Neural progenitor cell (in vitro differentiated cells): ENCODE results near the gene SLC4A7. TPM values are rescaled to one million over a fixed set of nuclear protein-coding genes. Genes with fewer than 3 reads are reported as not detected.

Experiments
- DNase-seq: peaks from one replicate; pipeline ENCODE4 v3.0.0-alpha.2; 2016; ENCODE audit warnings: low spot score
- H2AFZ ChIP-seq: fragments of 200-600 bp; sonication (generic); replicated peaks from 2 replicates; pipeline ENCODE4 v1.6.1; 2016; ENCODE audit warnings: antibody characterized with exemption
- H3F3A ChIP-seq: fragments of 200-600 bp; sonication (generic); 2 replicates; pipeline ENCODE4 v1.6.1; 2016; ENCODE audit warnings: antibody characterized with exemption, low read depth
- H3K27ac ChIP-seq: fragments of 200-600 bp; sonication (generic); 2 replicates; pipeline ENCODE4 v1.5.1; 2016; ENCODE audit warnings: mild to moderate bottlenecking
- H3K27me3 ChIP-seq: fragments of 200-600 bp; sonication (generic); 2 replicates; pipeline ENCODE4 v1.6.1; 2016; ENCODE audit warnings: mild to moderate bottlenecking, moderate library complexity
- H3K36me3 ChIP-seq: fragments of 200-600 bp; sonication (generic); 2 replicates; pipeline ENCODE4 v1.5.1; 2016
- H3K4me1 ChIP-seq: fragments of 200-600 bp; sonication (generic); 2 replicates; pipeline ENCODE4 v1.6.1; 2016; ENCODE audit warnings: mixed run types
- H3K4me2 ChIP-seq: fragments of 200-600 bp; sonication (generic); 2 replicates; pipeline ENCODE4 v1.6.1; 2016
- H3K4me3 ChIP-seq: fragments of 200-600 bp; sonication (generic); 2 replicates; pipeline ENCODE4 v1.5.1; 2016
- H3K79me2 ChIP-seq: fragments of 200-600 bp; sonication (generic); 2 replicates; pipeline ENCODE4 v1.6.1; 2016; ENCODE audit warnings: low read depth
- H3K9ac ChIP-seq: fragments of 200-600 bp; sonication (generic); 2 replicates; pipeline ENCODE4 v1.6.1; 2016
- H3K9me3 ChIP-seq: fragments of 200-600 bp; sonication (generic); 2 replicates; pipeline ENCODE4 v1.5.1; 2016; ENCODE audit warnings: low read depth
- H4K20me1 ChIP-seq: fragments of 200-600 bp; sonication (generic); 2 replicates; pipeline ENCODE4 v1.6.1; 2016; ENCODE audit warnings: low read depth
- H3K27ac Mint-ChIP-seq: 3 replicates; pipeline ENCODE4 v1.8.0; 2021; ENCODE audit warnings: mixed read lengths
- H3K27me3 Mint-ChIP-seq: 2 replicates; pipeline ENCODE4 v1.8.0; 2022; ENCODE audit warnings: low read depth, mild to moderate bottlenecking, inconsistent platforms, moderate library complexity, mixed read lengths; ENCODE audit not compliant: insufficient read depth
- H3K36me3 Mint-ChIP-seq: 3 replicates; pipeline ENCODE4 v1.8.0; 2021; ENCODE audit warnings: mixed read lengths
- H3K4me1 Mint-ChIP-seq: 3 replicates; pipeline ENCODE4 v1.8.0; 2021; ENCODE audit warnings: mixed read lengths
- H3K4me3 Mint-ChIP-seq: 3 replicates; pipeline ENCODE4 v1.8.0; 2021; ENCODE audit warnings: mild to moderate bottlenecking, moderate library complexity, mixed read lengths
- H3K9me3 Mint-ChIP-seq: 3 replicates; pipeline ENCODE4 v1.8.0; 2020; ENCODE audit warnings: mixed read lengths
- EZH2 ChIP-seq: fragments of 200-600 bp; sonication (generic); IDR thresholded peaks from 2 replicates; pipeline ENCODE4 v1.6.1; 2017; ENCODE audit warnings: antibody characterized with exemption, mild to moderate bottlenecking, moderate library complexity
- EZH2phosphoT487 ChIP-seq: fragments of 200-600 bp; sonication (generic); IDR thresholded peaks from 2 replicates; pipeline ENCODE4 v1.6.1; 2017; ENCODE audit warnings: antibody characterized with exemption
- total RNA-seq: library from RNA; depleted of rRNA; stranded (reverse); fragments of >200 nt; gene quantifications from 2 replicates; pipeline ENCODE4 v1.2.3, GENCODE V29; 2015; ENCODE audit warnings: low replicate concordance
- TF ChIP-seq, protein P1 (sequence below): fragments of 200-600 bp; sonication (generic); IDR thresholded peaks from 2 replicates; pipeline ENCODE4 v1.5.1; 2017; ENCODE audit warnings: antibody characterized with exemption, mild to moderate bottlenecking

SLC4A7 gene
- total RNA-seq, 1 donor from 2014 or later: 114 TPM

DNA sequence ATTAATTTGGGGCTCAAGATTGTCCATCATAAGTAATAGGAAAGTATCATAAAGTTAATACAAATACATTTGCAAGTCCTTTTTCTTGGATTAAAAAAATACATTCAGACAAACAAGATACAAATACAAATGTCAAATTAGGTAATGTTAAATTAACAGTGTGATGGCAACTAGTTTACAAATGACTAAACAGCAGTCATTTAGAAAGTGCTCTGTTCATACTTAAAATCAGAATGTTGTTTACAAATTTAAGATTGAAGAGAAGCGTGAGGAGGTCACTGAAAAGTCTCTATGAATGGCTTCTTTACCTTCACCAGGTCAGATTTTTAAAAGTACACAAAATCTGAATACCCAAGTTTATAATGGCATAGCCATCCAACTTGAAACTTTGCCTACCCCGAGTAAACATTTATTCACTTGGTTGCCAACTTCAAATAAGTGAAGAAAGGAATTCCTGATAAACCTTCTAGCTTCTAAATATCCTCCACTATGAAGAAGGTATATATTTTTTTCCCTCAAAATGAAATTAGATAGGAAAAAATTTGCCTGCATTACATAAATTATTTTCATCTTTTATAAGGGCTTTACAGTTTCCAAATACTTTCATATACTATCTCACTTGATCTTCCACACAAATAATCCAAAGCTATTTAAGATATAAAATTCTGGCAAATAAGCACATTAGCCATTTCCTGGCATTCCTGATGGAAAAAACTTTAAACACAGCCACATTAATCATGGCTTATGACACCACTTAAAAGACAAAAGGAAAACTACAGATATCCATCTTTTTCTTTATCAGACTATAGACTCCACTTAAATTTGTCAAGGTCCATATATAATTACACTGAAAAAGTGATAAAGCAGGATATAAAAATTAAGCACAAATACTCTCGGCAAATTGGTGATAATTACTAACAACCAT, 103.5 kb downstream of the SLC4A7 start:
- no peak overlapping the region for H3K4me3 Mint-ChIP-seq
- no peaks in the 10 kb centered on the region for H3F3A ChIP-seq
- H3K4me1 ChIP-seq: no peaks in the 10 kb centered on the region
- no peaks in the 10 kb centered on the region for H3K9me3 Mint-ChIP-seq
- peaks cover 17% of the 10 kb centered on the region for H3K36me3 Mint-ChIP-seq
- no peak overlapping the region for H3K4me2 ChIP-seq
- H2AFZ ChIP-seq: no peak overlapping the region
- no peaks in the 10 kb centered on the region for H3K79me2 ChIP-seq
- TF ChIP-seq, protein P1, sequence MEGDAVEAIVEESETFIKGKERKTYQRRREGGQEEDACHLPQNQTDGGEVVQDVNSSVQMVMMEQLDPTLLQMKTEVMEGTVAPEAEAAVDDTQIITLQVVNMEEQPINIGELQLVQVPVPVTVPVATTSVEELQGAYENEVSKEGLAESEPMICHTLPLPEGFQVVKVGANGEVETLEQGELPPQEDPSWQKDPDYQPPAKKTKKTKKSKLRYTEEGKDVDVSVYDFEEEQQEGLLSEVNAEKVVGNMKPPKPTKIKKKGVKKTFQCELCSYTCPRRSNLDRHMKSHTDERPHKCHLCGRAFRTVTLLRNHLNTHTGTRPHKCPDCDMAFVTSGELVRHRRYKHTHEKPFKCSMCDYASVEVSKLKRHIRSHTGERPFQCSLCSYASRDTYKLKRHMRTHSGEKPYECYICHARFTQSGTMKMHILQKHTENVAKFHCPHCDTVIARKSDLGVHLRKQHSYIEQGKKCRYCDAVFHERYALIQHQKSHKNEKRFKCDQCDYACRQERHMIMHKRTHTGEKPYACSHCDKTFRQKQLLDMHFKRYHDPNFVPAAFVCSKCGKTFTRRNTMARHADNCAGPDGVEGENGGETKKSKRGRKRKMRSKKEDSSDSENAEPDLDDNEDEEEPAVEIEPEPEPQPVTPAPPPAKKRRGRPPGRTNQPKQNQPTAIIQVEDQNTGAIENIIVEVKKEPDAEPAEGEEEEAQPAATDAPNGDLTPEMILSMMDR: no peak
- TF ChIP-seq EZH2 (no peak), EZH2phosphoT487 (no peak)
- H3K4me3 ChIP-seq: no peak overlapping the region
- H3K27me3 Mint-ChIP-seq: no peaks in the 10 kb centered on the region
- no peak for DNase-seq
- H3K9ac ChIP-seq: no peak overlapping the region
- no peaks in the 10 kb centered on the region for H3K9me3 ChIP-seq
- no peak overlapping the region for H3K27ac Mint-ChIP-seq
- H3K4me1 Mint-ChIP-seq: no peaks in the 10 kb centered on the region
- H3K36me3 ChIP-seq: peaks cover 37% of the 10 kb centered on the region
- peaks cover 4% of the 10 kb centered on the region for H4K20me1 ChIP-seq
- no peaks in the 10 kb centered on the region for H3K27me3 ChIP-seq
- no peak overlapping the region for H3K27ac ChIP-seq

DNA sequence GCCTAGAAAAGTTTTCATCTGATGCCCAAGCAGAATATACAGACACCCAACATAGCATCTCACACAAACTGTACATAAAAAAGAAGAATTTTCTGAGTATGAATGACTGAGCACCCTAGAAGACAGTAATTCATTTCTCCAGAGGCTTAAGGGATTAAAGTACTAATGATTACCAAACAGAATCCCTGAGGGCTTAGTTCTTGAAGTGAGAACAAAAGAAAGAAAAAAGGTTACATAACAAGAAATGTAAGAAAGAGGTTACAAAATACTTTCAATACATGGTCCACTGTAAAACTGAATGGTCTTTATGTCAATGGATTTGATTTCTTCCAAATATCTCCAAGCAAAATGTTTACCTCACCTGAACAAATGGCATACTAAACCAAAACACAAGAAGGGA, 105.9 kb downstream of the SLC4A7 start:
- Mint-ChIP-seq H3K27me3 (no peaks in the 10 kb centered on the region), H3K9me3 (no peaks in the 10 kb centered on the region), H3K4me1 (no peaks in the 10 kb centered on the region), H3K36me3 (peaks cover 10% of the 10 kb centered on the region), H3K4me3 (no peak overlapping the region), H3K27ac (no peak overlapping the region)
- no peak overlapping the region for H3K9ac ChIP-seq
- H3K36me3 ChIP-seq: peaks cover 27% of the 10 kb centered on the region
- no peak overlapping the region for H2AFZ ChIP-seq
- H3K27ac ChIP-seq: no peak overlapping the region
- H3F3A ChIP-seq: no peaks in the 10 kb centered on the region
- H4K20me1 ChIP-seq: peaks cover 4% of the 10 kb centered on the region
- no peak for DNase-seq
- no peak for TF ChIP-seq EZH2
- TF ChIP-seq, protein P1: no peak
- no peaks in the 10 kb centered on the region for H3K4me1 ChIP-seq
- no peaks in the 10 kb centered on the region for H3K9me3 ChIP-seq
- H3K79me2 ChIP-seq: no peaks in the 10 kb centered on the region
- H3K4me2 ChIP-seq: no peak overlapping the region
- H3K27me3 ChIP-seq: no peaks in the 10 kb centered on the region
- H3K4me3 ChIP-seq: no peak overlapping the region

DNA sequence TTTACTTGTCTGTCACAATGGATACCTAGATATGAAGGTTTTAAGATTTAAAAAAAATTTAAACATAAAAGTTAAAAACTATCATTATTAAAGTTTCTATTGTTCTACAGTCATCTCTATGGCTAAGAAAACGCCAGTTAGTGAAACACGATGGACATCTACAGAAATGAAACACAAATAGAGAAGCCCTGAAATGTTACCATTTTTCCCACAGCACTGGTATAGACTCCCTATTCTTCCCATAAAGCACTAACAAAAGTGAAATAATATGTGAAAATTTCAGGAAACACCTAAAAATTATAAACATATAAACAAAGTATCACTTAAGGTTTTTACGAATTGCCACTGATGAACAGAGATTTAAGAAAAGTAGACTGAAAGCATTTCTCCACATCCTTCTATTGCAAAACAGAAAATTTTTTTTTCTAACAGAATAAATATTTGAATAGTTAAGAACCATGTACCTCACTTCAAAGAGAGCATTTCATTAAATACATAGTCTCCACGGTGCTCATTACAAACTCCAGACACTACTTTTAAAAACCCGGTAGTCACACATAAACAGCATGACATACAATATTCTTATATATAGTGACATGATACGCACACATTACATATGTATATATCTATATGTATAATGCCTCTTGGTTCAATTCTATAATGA, 107.9 kb downstream of the SLC4A7 start:
- Histone ChIP-seq H4K20me1 (peaks cover 4% of the 10 kb centered on the region), H3F3A (no peaks in the 10 kb centered on the region), H3K79me2 (no peaks in the 10 kb centered on the region), H3K27me3 (no peaks in the 10 kb centered on the region), H3K4me2 (no peak overlapping the region), H3K27ac (no peak overlapping the region), H3K9ac (no peak overlapping the region), H3K9me3 (no peaks in the 10 kb centered on the region), H2AFZ (no peak overlapping the region), H3K4me3 (no peak overlapping the region), H3K4me1 (no peaks in the 10 kb centered on the region), H3K36me3 (peaks cover 24% of the 10 kb centered on the region)
- Mint-ChIP-seq H3K4me3 (no peak overlapping the region), H3K27me3 (no peaks in the 10 kb centered on the region), H3K9me3 (no peaks in the 10 kb centered on the region), H3K27ac (no peak overlapping the region), H3K4me1 (no peaks in the 10 kb centered on the region), H3K36me3 (peaks cover 3% of the 10 kb centered on the region)
- no peak for DNase-seq
- TF ChIP-seq, protein P1: no peak
- TF ChIP-seq EZH2phosphoT487 (no peak), EZH2 (no peak)
